GM21515 (cell line): ENCODE data around the gene CDC42EP2.

Source experiments
- ATAC-seq: cut with Tn5 transposase; IDR thresholded peaks from one replicate; pipeline ENCODE4 v1.9.1; 2021; ENCODE audit not compliant: unreplicated experiment

Gene CDC42EP2

GRCh38 chr11:65297026-65297672 lies 17.5 kb upstream of the CDC42EP2 start:
- ATAC-seq = no peak

- no peak for ATAC-seq
Observed at GRCh38 chr11:65298131-65298535, 16.5 kb upstream of the CDC42EP2 start.

GRCh38 chr11:65298655-65299179 lies 15.9 kb upstream of the CDC42EP2 start:
- ATAC-seq = no peak

GRCh38 chr11:65300621-65301275 lies 13.9 kb upstream of the CDC42EP2 start:
- no peak for ATAC-seq

- no peak for ATAC-seq
Observed at GRCh38 chr11:65301491-65302329, 13.0 kb upstream of the CDC42EP2 start.

- ATAC-seq = no peak
Observed at GRCh38 chr11:65303555-65303954, 11.1 kb upstream of the CDC42EP2 start.

- ATAC-seq = no peak
Observed at GRCh38 chr11:65304110-65304509, 10.6 kb upstream of the CDC42EP2 start.

- no peak for ATAC-seq
Observed at GRCh38 chr11:65304613-65305012, 10.1 kb upstream of the CDC42EP2 start.

GRCh38 chr11:65305501-65306268 lies 9.0 kb upstream of the CDC42EP2 start:
- ATAC-seq = no peak

- ATAC-seq = no peak
Observed at GRCh38 chr11:65307298-65308229, 7.1 kb upstream of the CDC42EP2 start.

- ATAC-seq = no peak
Observed at GRCh38 chr11:65308281-65308891, 6.3 kb upstream of the CDC42EP2 start.

- no peak for ATAC-seq
Observed at GRCh38 chr11:65309006-65309405, 5.7 kb upstream of the CDC42EP2 start.

- ATAC-seq = no peak
Observed at GRCh38 chr11:65310215-65310614, 4.5 kb upstream of the CDC42EP2 start.

GRCh38 chr11:65310736-65311135 lies 3.9 kb upstream of the CDC42EP2 start:
- ATAC-seq = no peak

- ATAC-seq = no peak
Observed at GRCh38 chr11:65311170-65311678, 3.4 kb upstream of the CDC42EP2 start.

- ATAC-seq = no peak
Observed at GRCh38 chr11:65315204-65315865, 669 bp downstream of the CDC42EP2 start.

GRCh38 chr11:65315866-65316226 lies 1.2 kb downstream of the CDC42EP2 start:
- no peak for ATAC-seq

- no peak for ATAC-seq
Observed at GRCh38 chr11:65316227-65317024, 1.8 kb downstream of the CDC42EP2 start.
